ENCODE measurements around the gene AUTS2.

AUTS2 gene

GRCh38 chr7:70624500-70625103 lies 1026.3 kb downstream of the AUTS2 start:
- Histone ChIP-seq H3K27me3 (ENCODE audit: control insufficient read depth in 1 of 2, insufficient read depth in 2 of 2, low read length in 2 of 2) (no peaks in the 10 kb centered on the region), H3K9me3 (ENCODE audit: control insufficient read depth in 2 of 2, low read length in 2 of 2) (no peaks in the 10 kb centered on the region), H3K4me3 (ENCODE audit: low read length in 2 of 2) (no peak overlapping the region), H3K27ac (ENCODE audit: low read length) (no peak overlapping the region), H3K9ac (ENCODE audit: low read length in 2 of 2) (no peak overlapping the region), H3K4me1 (ENCODE audit: control insufficient read depth, insufficient read depth, low read length) (no peaks in the 10 kb centered on the region), H3K36me3 (ENCODE audit: control insufficient read depth in 2 of 2, insufficient read depth in 2 of 2, low read length in 2 of 2) (no peaks in the 10 kb centered on the region)

GRCh38 chr7:70627461-70627860 lies 1029.2 kb downstream of the AUTS2 start:
- H3K4me1 ChIP-seq (ENCODE audit: control insufficient read depth, insufficient read depth, low read length) = no peaks in the 10 kb centered on the region
- no peaks in the 10 kb centered on the region for H3K36me3 ChIP-seq (ENCODE audit: control insufficient read depth in 2 of 2, insufficient read depth in 2 of 2, low read length in 2 of 2)
- H3K4me3 ChIP-seq (ENCODE audit: low read length in 2 of 2) = no peak overlapping the region
- H3K27me3 ChIP-seq (ENCODE audit: control insufficient read depth in 1 of 2, insufficient read depth in 2 of 2, low read length in 2 of 2) = no peaks in the 10 kb centered on the region
- H3K9me3 ChIP-seq (ENCODE audit: control insufficient read depth in 2 of 2, low read length in 2 of 2) = no peaks in the 10 kb centered on the region
- no peak overlapping the region for H3K9ac ChIP-seq (ENCODE audit: low read length in 2 of 2)
- no peak overlapping the region for H3K27ac ChIP-seq (ENCODE audit: low read length)

GRCh38 chr7:70630440-70630817 lies 1032.2 kb downstream of the AUTS2 start:
- Histone ChIP-seq H3K9ac (ENCODE audit: low read length in 2 of 2) (no peak overlapping the region), H3K4me3 (ENCODE audit: low read length in 2 of 2) (peak overlapping the region in 1 of 2 donors; percentile 44), H3K4me1 (ENCODE audit: control insufficient read depth, insufficient read depth, low read length) (no peaks in the 10 kb centered on the region), H3K27me3 (ENCODE audit: control insufficient read depth in 1 of 2, insufficient read depth in 2 of 2, low read length in 2 of 2) (no peaks in the 10 kb centered on the region), H3K27ac (ENCODE audit: low read length) (no peak overlapping the region), H3K9me3 (ENCODE audit: control insufficient read depth in 2 of 2, low read length in 2 of 2) (no peaks in the 10 kb centered on the region), H3K36me3 (ENCODE audit: control insufficient read depth in 2 of 2, insufficient read depth in 2 of 2, low read length in 2 of 2) (no peaks in the 10 kb centered on the region)

GRCh38 chr7:70630818-70631457 lies 1032.7 kb downstream of the AUTS2 start:
- no peaks in the 10 kb centered on the region for H3K9me3 ChIP-seq (ENCODE audit: control insufficient read depth in 2 of 2, low read length in 2 of 2)
- H3K4me1 ChIP-seq (ENCODE audit: control insufficient read depth, insufficient read depth, low read length) = no peaks in the 10 kb centered on the region
- H3K4me3 ChIP-seq (ENCODE audit: low read length in 2 of 2) = peak overlapping the region in 1 of 2 donors; percentile 44
- no peak overlapping the region for H3K9ac ChIP-seq (ENCODE audit: low read length in 2 of 2)
- no peaks in the 10 kb centered on the region for H3K36me3 ChIP-seq (ENCODE audit: control insufficient read depth in 2 of 2, insufficient read depth in 2 of 2, low read length in 2 of 2)
- H3K27ac ChIP-seq (ENCODE audit: low read length) = no peak overlapping the region
- H3K27me3 ChIP-seq (ENCODE audit: control insufficient read depth in 1 of 2, insufficient read depth in 2 of 2, low read length in 2 of 2) = no peaks in the 10 kb centered on the region

- no peaks in the 10 kb centered on the region for H3K36me3 ChIP-seq (ENCODE audit: control insufficient read depth in 2 of 2, insufficient read depth in 2 of 2, low read length in 2 of 2)
- no peak overlapping the region for H3K27ac ChIP-seq (ENCODE audit: low read length)
- H3K9me3 ChIP-seq (ENCODE audit: control insufficient read depth in 2 of 2, low read length in 2 of 2) = no peaks in the 10 kb centered on the region
- no peak overlapping the region for H3K9ac ChIP-seq (ENCODE audit: low read length in 2 of 2)
- H3K4me3 ChIP-seq (ENCODE audit: low read length in 2 of 2) = no peak overlapping the region
- no peaks in the 10 kb centered on the region for H3K4me1 ChIP-seq (ENCODE audit: control insufficient read depth, insufficient read depth, low read length)
- H3K27me3 ChIP-seq (ENCODE audit: control insufficient read depth in 1 of 2, insufficient read depth in 2 of 2, low read length in 2 of 2) = no peaks in the 10 kb centered on the region
These were observed 1033.4 kb downstream of the AUTS2 start for GRCh38 chr7:70631718-70632117.

GRCh38 chr7:70632400-70632799 lies 1034.1 kb downstream of the AUTS2 start:
- Histone ChIP-seq H3K4me1 (ENCODE audit: control insufficient read depth, insufficient read depth, low read length) (no peaks in the 10 kb centered on the region), H3K4me3 (ENCODE audit: low read length in 2 of 2) (no peak overlapping the region), H3K9me3 (ENCODE audit: control insufficient read depth in 2 of 2, low read length in 2 of 2) (no peaks in the 10 kb centered on the region), H3K27me3 (ENCODE audit: control insufficient read depth in 1 of 2, insufficient read depth in 2 of 2, low read length in 2 of 2) (no peaks in the 10 kb centered on the region), H3K27ac (ENCODE audit: low read length) (no peak overlapping the region), H3K9ac (ENCODE audit: low read length in 2 of 2) (no peak overlapping the region), H3K36me3 (ENCODE audit: control insufficient read depth in 2 of 2, insufficient read depth in 2 of 2, low read length in 2 of 2) (no peaks in the 10 kb centered on the region)

- Histone ChIP-seq H3K9ac (ENCODE audit: low read length in 2 of 2) (no peak overlapping the region), H3K27me3 (ENCODE audit: control insufficient read depth in 1 of 2, insufficient read depth in 2 of 2, low read length in 2 of 2) (no peaks in the 10 kb centered on the region), H3K4me1 (ENCODE audit: control insufficient read depth, insufficient read depth, low read length) (peaks cover 3% of the 10 kb centered on the region), H3K36me3 (ENCODE audit: control insufficient read depth in 2 of 2, insufficient read depth in 2 of 2, low read length in 2 of 2) (no peaks in the 10 kb centered on the region), H3K9me3 (ENCODE audit: control insufficient read depth in 2 of 2, low read length in 2 of 2) (no peaks in the 10 kb centered on the region), H3K4me3 (ENCODE audit: low read length in 2 of 2) (no peak overlapping the region), H3K27ac (ENCODE audit: low read length) (no peak overlapping the region)
These were observed 1035.8 kb downstream of the AUTS2 start for GRCh38 chr7:70634071-70634470.

GRCh38 chr7:70634610-70635068 lies 1036.4 kb downstream of the AUTS2 start:
- H3K27me3 ChIP-seq (ENCODE audit: control insufficient read depth in 1 of 2, insufficient read depth in 2 of 2, low read length in 2 of 2) = no peaks in the 10 kb centered on the region
- no peak overlapping the region for H3K27ac ChIP-seq (ENCODE audit: low read length)
- H3K9me3 ChIP-seq (ENCODE audit: control insufficient read depth in 2 of 2, low read length in 2 of 2) = no peaks in the 10 kb centered on the region
- peaks cover 3% of the 10 kb centered on the region for H3K4me1 ChIP-seq (ENCODE audit: control insufficient read depth, insufficient read depth, low read length)
- H3K36me3 ChIP-seq (ENCODE audit: control insufficient read depth in 2 of 2, insufficient read depth in 2 of 2, low read length in 2 of 2) = no peaks in the 10 kb centered on the region
- no peak overlapping the region for H3K9ac ChIP-seq (ENCODE audit: low read length in 2 of 2)
- no peak overlapping the region for H3K4me3 ChIP-seq (ENCODE audit: low read length in 2 of 2)

- Histone ChIP-seq H3K4me3 (ENCODE audit: low read length in 2 of 2) (no peak overlapping the region), H3K27ac (ENCODE audit: low read length) (no peak overlapping the region), H3K9me3 (ENCODE audit: control insufficient read depth in 2 of 2, low read length in 2 of 2) (no peaks in the 10 kb centered on the region), H3K27me3 (ENCODE audit: control insufficient read depth in 1 of 2, insufficient read depth in 2 of 2, low read length in 2 of 2) (no peaks in the 10 kb centered on the region), H3K9ac (ENCODE audit: low read length in 2 of 2) (no peak overlapping the region), H3K4me1 (ENCODE audit: control insufficient read depth, insufficient read depth, low read length) (peaks cover 3% of the 10 kb centered on the region), H3K36me3 (ENCODE audit: control insufficient read depth in 2 of 2, insufficient read depth in 2 of 2, low read length in 2 of 2) (no peaks in the 10 kb centered on the region)
These were observed 1037.4 kb downstream of the AUTS2 start for GRCh38 chr7:70635633-70636032.

- Histone ChIP-seq H3K27ac (ENCODE audit: low read length) (no peak overlapping the region), H3K9me3 (ENCODE audit: control insufficient read depth in 2 of 2, low read length in 2 of 2) (no peaks in the 10 kb centered on the region), H3K9ac (ENCODE audit: low read length in 2 of 2) (no peak overlapping the region), H3K27me3 (ENCODE audit: control insufficient read depth in 1 of 2, insufficient read depth in 2 of 2, low read length in 2 of 2) (no peaks in the 10 kb centered on the region), H3K36me3 (ENCODE audit: control insufficient read depth in 2 of 2, insufficient read depth in 2 of 2, low read length in 2 of 2) (no peaks in the 10 kb centered on the region), H3K4me1 (ENCODE audit: control insufficient read depth, insufficient read depth, low read length) (peaks cover 3% of the 10 kb centered on the region), H3K4me3 (ENCODE audit: low read length in 2 of 2) (no peak overlapping the region)
These were observed 1037.9 kb downstream of the AUTS2 start for GRCh38 chr7:70636169-70636568.

- Histone ChIP-seq H3K36me3 (ENCODE audit: control insufficient read depth in 2 of 2, insufficient read depth in 2 of 2, low read length in 2 of 2) (no peaks in the 10 kb centered on the region), H3K27ac (ENCODE audit: low read length) (no peak overlapping the region), H3K4me3 (ENCODE audit: low read length in 2 of 2) (no peak overlapping the region), H3K27me3 (ENCODE audit: control insufficient read depth in 1 of 2, insufficient read depth in 2 of 2, low read length in 2 of 2) (no peaks in the 10 kb centered on the region), H3K9me3 (ENCODE audit: control insufficient read depth in 2 of 2, low read length in 2 of 2) (peaks cover 0 to 5% of the 10 kb centered on the region in 2 donors), H3K9ac (ENCODE audit: low read length in 2 of 2) (no peak overlapping the region), H3K4me1 (ENCODE audit: control insufficient read depth, insufficient read depth, low read length) (peaks cover 3% of the 10 kb centered on the region)
These were observed 1039.5 kb downstream of the AUTS2 start for GRCh38 chr7:70637726-70638125.
